C4-2B (cell line): ENCODE measurements around the gene SZT2.

ENCODE experiments used
- ZFX ChIP-seq: fragments of 450-650 bp; IDR thresholded peaks from 2 replicates; pipeline ENCODE4 v1.6.1; 2017
- TF ChIP-seq, protein P1 (sequence below): fragments of 450-650 bp; conservative IDR thresholded peaks from 2 replicates; pipeline ENCODE4 v1.5.1; 2017; ENCODE audit warnings: mild to moderate bottlenecking

DNA sequence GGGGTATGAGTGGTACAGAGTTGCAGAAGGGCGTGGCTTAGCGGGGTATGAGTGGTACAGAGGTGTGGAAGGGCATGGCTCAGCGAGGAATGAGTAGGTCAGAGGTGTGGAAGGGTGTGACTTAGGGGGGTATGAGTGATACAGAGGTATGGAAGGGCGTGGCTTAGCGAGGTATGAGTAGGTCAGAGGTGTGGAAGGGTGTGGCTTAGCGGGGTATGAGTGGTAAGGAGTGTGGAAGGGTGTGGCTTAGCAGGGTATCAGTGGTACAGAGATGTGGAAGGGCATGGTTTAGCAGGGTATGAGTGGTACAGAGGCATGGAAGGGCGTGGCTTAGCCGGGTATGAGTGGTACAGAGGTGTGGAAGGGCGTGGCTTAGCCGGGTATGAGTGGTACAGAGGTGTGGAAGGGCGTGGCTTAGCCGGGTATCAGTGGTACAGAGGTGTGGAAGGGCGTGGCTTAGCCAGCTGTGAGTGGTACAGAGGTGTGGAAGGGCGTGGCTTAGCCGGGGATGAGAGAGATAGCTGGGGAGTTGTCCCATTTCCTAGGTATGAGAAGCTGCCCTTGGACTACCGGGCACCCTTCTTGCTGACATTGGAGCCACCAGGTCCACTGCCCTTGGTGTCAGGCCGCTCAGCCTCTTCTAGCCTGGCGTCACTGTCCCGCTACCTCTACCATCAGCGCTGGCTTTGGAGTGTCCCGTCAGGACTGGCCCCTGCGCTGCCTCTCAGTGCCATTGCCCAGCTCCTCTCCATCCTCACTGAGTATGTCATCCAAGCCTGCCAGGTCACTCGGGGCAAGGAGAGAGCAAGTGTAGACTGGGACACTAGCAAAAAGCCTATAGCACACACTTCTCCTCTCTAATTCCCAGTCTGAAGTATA, 34.2 kb downstream of the SZT2 start:
- TF ChIP-seq, protein P1, sequence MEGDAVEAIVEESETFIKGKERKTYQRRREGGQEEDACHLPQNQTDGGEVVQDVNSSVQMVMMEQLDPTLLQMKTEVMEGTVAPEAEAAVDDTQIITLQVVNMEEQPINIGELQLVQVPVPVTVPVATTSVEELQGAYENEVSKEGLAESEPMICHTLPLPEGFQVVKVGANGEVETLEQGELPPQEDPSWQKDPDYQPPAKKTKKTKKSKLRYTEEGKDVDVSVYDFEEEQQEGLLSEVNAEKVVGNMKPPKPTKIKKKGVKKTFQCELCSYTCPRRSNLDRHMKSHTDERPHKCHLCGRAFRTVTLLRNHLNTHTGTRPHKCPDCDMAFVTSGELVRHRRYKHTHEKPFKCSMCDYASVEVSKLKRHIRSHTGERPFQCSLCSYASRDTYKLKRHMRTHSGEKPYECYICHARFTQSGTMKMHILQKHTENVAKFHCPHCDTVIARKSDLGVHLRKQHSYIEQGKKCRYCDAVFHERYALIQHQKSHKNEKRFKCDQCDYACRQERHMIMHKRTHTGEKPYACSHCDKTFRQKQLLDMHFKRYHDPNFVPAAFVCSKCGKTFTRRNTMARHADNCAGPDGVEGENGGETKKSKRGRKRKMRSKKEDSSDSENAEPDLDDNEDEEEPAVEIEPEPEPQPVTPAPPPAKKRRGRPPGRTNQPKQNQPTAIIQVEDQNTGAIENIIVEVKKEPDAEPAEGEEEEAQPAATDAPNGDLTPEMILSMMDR, result no peak
- no peak for TF ChIP-seq ZFX
